ENCODE data around the gene ACTA1. TPM values are rescaled to one million over a fixed set of nuclear protein-coding genes. Genes with fewer than 3 reads are reported as not detected.

Gene ACTA1
- total RNA-seq, 5 donors from 2014 or later (not counting 1 experiment from before 2014, with no cell fraction given), result 0.32 TPM; not detected in 4

GRCh38 chr1:229474509-229474908, 40.6 kb upstream of the ACTA1 start:
- CTCF ChIA-PET, result no interaction called here
- ATAC-seq (replicated peaks in 1 of 4) (no peak), DNase-seq (no peak)
- H3K36me3 Mint-ChIP-seq, result peaks cover 59% of the 10 kb centered on the region
- H3K4me1 Mint-ChIP-seq, result peaks cover 0 to 7% (median 1%) of the 10 kb centered on the region in 3 donors
- H3K4me3 Mint-ChIP-seq, result no peak overlapping the region
- H3K9me3 ChIP-seq, result no peaks in the 10 kb centered on the region
- H3K27ac Mint-ChIP-seq, result no peak overlapping the region
- H3K9me3 Mint-ChIP-seq, result no peaks in the 10 kb centered on the region
- POLR2A ChIA-PET, result no interaction called here
- H3K27ac ChIP-seq (ENCODE audit: low read length), result no peak overlapping the region
- H3K27me3 ChIP-seq (replicated peaks in 1 of 2; ENCODE audit: control insufficient read depth in 2 of 2, extremely low read depth in 1 of 2, insufficient read depth in 2 of 2, low read length in 1 of 2), result no peaks in the 10 kb centered on the region
- peaks cover 18 to 77% of the 10 kb centered on the region in 2 donors for H3K36me3 ChIP-seq (ENCODE audit: control insufficient read depth in 2 of 2, extremely low read depth in 1 of 2, insufficient read depth in 1 of 2, low read length in 1 of 2)
- H3K27me3 Mint-ChIP-seq, result no peaks in the 10 kb centered on the region
- H3K4me1 ChIP-seq (ENCODE audit: control insufficient read depth in 1 of 2, extremely low read depth in 1 of 2, insufficient read depth in 2 of 2, low read length in 2 of 2), result no peaks in the 10 kb centered on the region
- 100% methylated on average over 1 of the region's 2 CpGs for WGBS (ENCODE audit: insufficient coverage)
- H3K4me3 ChIP-seq (ENCODE audit: control insufficient read depth in 1 of 2, extremely low read depth in 1 of 2, low read length in 1 of 2), result no peak overlapping the region

GRCh38 chr1:229471175-229471574, 37.3 kb upstream of the ACTA1 start:
- H3K36me3 Mint-ChIP-seq, result peaks cover 66% of the 10 kb centered on the region

GRCh38 chr1:229470406-229471043, 36.6 kb upstream of the ACTA1 start:
- H3K4me3 Mint-ChIP-seq, result no peak overlapping the region
- WGBS (ENCODE audit: insufficient coverage), result 93% methylated on average over 2 of the region's 8 CpGs
- ChIA-PET POLR2A (interaction anchor here in 1 of 2 donors (0.5 kb wide), 1 partner anchor 202 kb away, joined by 3 read pairs; no protein-coding TSS in a partner anchor), CTCF (no interaction called here)
- H3K4me1 ChIP-seq (ENCODE audit: control insufficient read depth in 1 of 2, extremely low read depth in 1 of 2, insufficient read depth in 2 of 2, low read length in 2 of 2), result no peaks in the 10 kb centered on the region
- H3K4me1 Mint-ChIP-seq, result peaks cover 0 to 6% (median 0%) of the 10 kb centered on the region in 3 donors
- no peak for ATAC-seq (replicated peaks in 1 of 4)
- no peaks in the 10 kb centered on the region for H3K27me3 Mint-ChIP-seq
- DNase-seq, result no peak
- peaks cover 19 to 81% of the 10 kb centered on the region in 2 donors for H3K36me3 ChIP-seq (ENCODE audit: control insufficient read depth in 2 of 2, extremely low read depth in 1 of 2, insufficient read depth in 1 of 2, low read length in 1 of 2)
- H3K27me3 ChIP-seq (replicated peaks in 1 of 2; ENCODE audit: control insufficient read depth in 2 of 2, extremely low read depth in 1 of 2, insufficient read depth in 2 of 2, low read length in 1 of 2), result no peaks in the 10 kb centered on the region
- H3K27ac Mint-ChIP-seq, result no peak overlapping the region
- no peak overlapping the region for H3K27ac ChIP-seq (ENCODE audit: low read length)
- H3K9me3 ChIP-seq, result no peaks in the 10 kb centered on the region
- H3K4me3 ChIP-seq (ENCODE audit: control insufficient read depth in 1 of 2, extremely low read depth in 1 of 2, low read length in 1 of 2), result no peak overlapping the region
- H3K9me3 Mint-ChIP-seq, result no peaks in the 10 kb centered on the region
- H3K36me3 Mint-ChIP-seq, result peaks cover 68% of the 10 kb centered on the region

More at GRCh38 chr1:229471175-229471574, 37.3 kb upstream of the ACTA1 start:
- Histone ChIP-seq H3K4me1 (ENCODE audit: control insufficient read depth in 1 of 2, extremely low read depth in 1 of 2, insufficient read depth in 2 of 2, low read length in 2 of 2) (no peaks in the 10 kb centered on the region), H3K4me3 (ENCODE audit: control insufficient read depth in 1 of 2, extremely low read depth in 1 of 2, low read length in 1 of 2) (no peak overlapping the region), H3K36me3 (ENCODE audit: control insufficient read depth in 2 of 2, extremely low read depth in 1 of 2, insufficient read depth in 1 of 2, low read length in 1 of 2) (peaks cover 19 to 77% of the 10 kb centered on the region in 2 donors), H3K27ac (ENCODE audit: low read length) (no peak overlapping the region), H3K9me3 (no peaks in the 10 kb centered on the region), H3K27me3 (replicated peaks in 1 of 2; ENCODE audit: control insufficient read depth in 2 of 2, extremely low read depth in 1 of 2, insufficient read depth in 2 of 2, low read length in 1 of 2) (no peaks in the 10 kb centered on the region)
- no peaks in the 10 kb centered on the region for H3K27me3 Mint-ChIP-seq
- ATAC-seq (replicated peaks in 1 of 4), result no peak
- no peak for DNase-seq
- CTCF ChIA-PET, result no interaction called here
- H3K27ac Mint-ChIP-seq, result no peak overlapping the region
- WGBS (ENCODE audit: insufficient coverage), result 100% methylated on average over 2 of the region's 3 CpGs
- peaks cover 0 to 6% (median 0%) of the 10 kb centered on the region in 3 donors for H3K4me1 Mint-ChIP-seq
- H3K9me3 Mint-ChIP-seq, result no peaks in the 10 kb centered on the region
- no peak overlapping the region for H3K4me3 Mint-ChIP-seq
- POLR2A ChIA-PET, result no interaction called here

GRCh38 chr1:229466887-229467286, 33.0 kb upstream of the ACTA1 start:
- POLR2A ChIA-PET, result no interaction called here
- no peaks in the 10 kb centered on the region for H3K27me3 Mint-ChIP-seq
- WGBS (ENCODE audit: insufficient coverage), result no CpG with 5 or more reads among the region's 1 CpG
- H3K27me3 ChIP-seq (replicated peaks in 1 of 2; ENCODE audit: control insufficient read depth in 2 of 2, extremely low read depth in 1 of 2, insufficient read depth in 2 of 2, low read length in 1 of 2), result no peaks in the 10 kb centered on the region
- H3K36me3 ChIP-seq (ENCODE audit: control insufficient read depth in 2 of 2, extremely low read depth in 1 of 2, insufficient read depth in 1 of 2, low read length in 1 of 2), result peaks cover 18 to 82% of the 10 kb centered on the region in 2 donors
- peaks cover 0 to 6% (median 0%) of the 10 kb centered on the region in 3 donors for H3K4me1 Mint-ChIP-seq
- H3K4me3 Mint-ChIP-seq, result no peak overlapping the region
- peaks cover 77% of the 10 kb centered on the region for H3K36me3 Mint-ChIP-seq
- H3K4me1 ChIP-seq (ENCODE audit: control insufficient read depth in 1 of 2, extremely low read depth in 1 of 2, insufficient read depth in 2 of 2, low read length in 2 of 2), result no peaks in the 10 kb centered on the region
- no peak for ATAC-seq (replicated peaks in 1 of 4)
- H3K27ac Mint-ChIP-seq, result no peak overlapping the region
- no peak for DNase-seq
- H3K9me3 Mint-ChIP-seq, result no peaks in the 10 kb centered on the region
- CTCF ChIA-PET, result interaction anchor here in 1 of 2 donors (0.5 kb wide), 1 partner anchor 948 kb away, joined by 3 read pairs; no protein-coding TSS in a partner anchor
- H3K27ac ChIP-seq (ENCODE audit: low read length), result no peak overlapping the region
- H3K9me3 ChIP-seq, result no peaks in the 10 kb centered on the region
- no peak overlapping the region for H3K4me3 ChIP-seq (ENCODE audit: control insufficient read depth in 1 of 2, extremely low read depth in 1 of 2, low read length in 1 of 2)

GRCh38 chr1:229464672-229465071, 30.8 kb upstream of the ACTA1 start:
- Mint-ChIP-seq H3K4me3 (no peak overlapping the region), H3K27me3 (no peaks in the 10 kb centered on the region), H3K4me1 (peaks cover 0 to 6% (median 0%) of the 10 kb centered on the region in 3 donors), H3K9me3 (no peaks in the 10 kb centered on the region), H3K36me3 (peaks cover 74% of the 10 kb centered on the region), H3K27ac (no peak overlapping the region)
- ChIA-PET CTCF (no interaction called here), POLR2A (no interaction called here)
- Histone ChIP-seq H3K4me1 (ENCODE audit: control insufficient read depth in 1 of 2, extremely low read depth in 1 of 2, insufficient read depth in 2 of 2, low read length in 2 of 2) (no peaks in the 10 kb centered on the region), H3K27ac (ENCODE audit: low read length) (no peak overlapping the region), H3K9me3 (no peaks in the 10 kb centered on the region), H3K4me3 (ENCODE audit: control insufficient read depth in 1 of 2, extremely low read depth in 1 of 2, low read length in 1 of 2) (no peak overlapping the region), H3K36me3 (ENCODE audit: control insufficient read depth in 2 of 2, extremely low read depth in 1 of 2, insufficient read depth in 1 of 2, low read length in 1 of 2) (peaks cover 12 to 85% of the 10 kb centered on the region in 2 donors), H3K27me3 (replicated peaks in 1 of 2; ENCODE audit: control insufficient read depth in 2 of 2, extremely low read depth in 1 of 2, insufficient read depth in 2 of 2, low read length in 1 of 2) (no peaks in the 10 kb centered on the region)
- DNase-seq (no peak), ATAC-seq (replicated peaks in 1 of 4) (no peak)
- 100% methylated on average over 7 of the region's 8 CpGs for WGBS (ENCODE audit: insufficient coverage)

GRCh38 chr1:229461032-229461668, 27.3 kb upstream of the ACTA1 start:
- 100% methylated on average over 2 of the region's 7 CpGs for WGBS (ENCODE audit: insufficient coverage)
- ATAC-seq (replicated peaks in 1 of 4), result no peak
- Histone ChIP-seq H3K27ac (ENCODE audit: low read length) (no peak overlapping the region), H3K9me3 (no peaks in the 10 kb centered on the region), H3K4me1 (ENCODE audit: control insufficient read depth in 1 of 2, extremely low read depth in 1 of 2, insufficient read depth in 2 of 2, low read length in 2 of 2) (no peaks in the 10 kb centered on the region), H3K4me3 (ENCODE audit: control insufficient read depth in 1 of 2, extremely low read depth in 1 of 2, low read length in 1 of 2) (no peak overlapping the region), H3K36me3 (ENCODE audit: control insufficient read depth in 2 of 2, extremely low read depth in 1 of 2, insufficient read depth in 1 of 2, low read length in 1 of 2) (peaks cover 7 to 75% of the 10 kb centered on the region in 2 donors), H3K27me3 (replicated peaks in 1 of 2; ENCODE audit: control insufficient read depth in 2 of 2, extremely low read depth in 1 of 2, insufficient read depth in 2 of 2, low read length in 1 of 2) (no peaks in the 10 kb centered on the region)
- no peak overlapping the region for H3K27ac Mint-ChIP-seq
- H3K4me3 Mint-ChIP-seq, result no peak overlapping the region
- H3K36me3 Mint-ChIP-seq, result peaks cover 66% of the 10 kb centered on the region
- peaks cover 2 to 4% (median 3%) of the 10 kb centered on the region in 3 donors for H3K4me1 Mint-ChIP-seq
- no peaks in the 10 kb centered on the region for H3K9me3 Mint-ChIP-seq
- no peaks in the 10 kb centered on the region for H3K27me3 Mint-ChIP-seq
- ChIA-PET CTCF (interaction anchor here in 1 of 2 donors (0.7 kb wide), 1 partner anchor 21 kb away, joined by 3 read pairs; no protein-coding TSS in a partner anchor), POLR2A (no interaction called here)
- DNase-seq, result no peak
